Ascending aorta (tissue), 2 donors: ENCODE measurements around the gene KIF5A. TPM values are rescaled to one million over a fixed set of nuclear protein-coding genes. Genes with fewer than 3 reads are reported as not detected.
A peak's percentile ranks its signal among the peaks of the same experiment; 100 is the strongest.

Experiments used
- DNase-seq, 2 donors: peaks; one replicate each; pipeline ENCODE4 v3.0.0-alpha.2; 2019; ENCODE audit warnings: low spot score in 2 of 2
- H3K27ac ChIP-seq, 2 donors: fragments of 200-600 bp; sonication (generic); one replicate each; pipeline ENCODE4 v1.5.1; 2016 to 2017; ENCODE audit warnings: mild to moderate bottlenecking in 1 of 2
- H3K27me3 ChIP-seq: fragments of 200-600 bp; sonication (generic); one replicate; pipeline ENCODE4 v1.5.1; 2017
- H3K36me3 ChIP-seq, 2 donors: fragments of 200-600 bp; sonication (generic); one replicate each; pipeline ENCODE4 v1.5.1; 2016
- H3K4me1 ChIP-seq, 2 donors: fragments of 200-600 bp; sonication (generic); one replicate each; pipeline ENCODE4 v1.5.1; 2016 to 2017; ENCODE audit warnings: mild to moderate bottlenecking in 1 of 2
- H3K4me3 ChIP-seq, 2 donors: fragments of 200-600 bp; sonication (generic); one replicate each; pipeline ENCODE4 v1.5.1; 2016 to 2017; ENCODE audit warnings: mild to moderate bottlenecking in 1 of 2
- H3K9me3 ChIP-seq, 2 donors: fragments of 200-600 bp; sonication (generic); one replicate each; pipeline ENCODE4 v1.5.1; 2016
- CTCF ChIP-seq, 3 experiments: fragments of 200-600 bp in 2 of 3; fragments of 450-650 bp in 1 of 3; sonication (generic) in 2 of 3; IDR thresholded peaks; one replicate each; pipeline ENCODE4 v1.5.1; 2016 to 2019; ENCODE audit warnings: antibody characterized with exemption in 3 of 3, mild to moderate bottlenecking in 1 of 3, moderate library complexity in 1 of 3
- intact Hi-C: fragments of 100-400 bp; cut with DNase I; formaldehyde crosslinking; loops from one replicate; pipeline ENCODE4 v1.15.1; 2023
- total RNA-seq: library from RNA; depleted of rRNA; stranded (reverse); fragments of >200 nt; gene quantifications from one replicate; pipeline ENCODE4 v1.1.0, GENCODE V29; 2016

Gene KIF5A
- total RNA-seq, 1 donor from 2014 or later, result not detected

GRCh38 chr12:57610554-57611107 is 60.8 kb downstream of the KIF5A start:
- no peak for TF ChIP-seq CTCF (IDR thresholded peaks at IDR 0.05)
- Histone ChIP-seq H3K27ac (peak overlapping the region; percentile 87 to 97), H3K27me3 (no peaks in the 10 kb centered on the region), H3K4me3 (peak overlapping the region; percentile 70 to 88), H3K4me1 (peaks cover 6 to 41% of the 10 kb centered on the region in 2 donors), H3K9me3 (no peaks in the 10 kb centered on the region), H3K36me3 (peaks cover 13 to 33% of the 10 kb centered on the region in 2 donors)
- intact Hi-C loops, result loop anchor here (2.0 to 5.0 kb wide), 2 partner anchors 20 to 82 kb away; partner anchors contain the start of genes OS9 and PIP4K2C
- peak in 1 of 2 donors; percentile 83 for DNase-seq

- Histone ChIP-seq H3K4me1 (peaks cover 6 to 39% of the 10 kb centered on the region in 2 donors), H3K27ac (peak within 1 kb of the TSS; percentile 87 to 97), H3K36me3 (peaks cover 17 to 39% of the 10 kb centered on the region in 2 donors), H3K27me3 (no peaks in the 10 kb centered on the region), H3K4me3 (peak within 1 kb of the TSS; percentile 70 to 88), H3K9me3 (no peaks in the 10 kb centered on the region)
- no peak for TF ChIP-seq CTCF (IDR thresholded peaks at IDR 0.05)
- DNase-seq, result peak in 1 of 2 donors; percentile 86
- intact Hi-C loops, result loop anchor here (2.0 to 5.0 kb wide), 2 partner anchors 20 to 81 kb away; partner anchors contain the start of genes OS9 and PIP4K2C
These were observed 61.4 kb downstream of the KIF5A start, which contains the start of gene ARHGEF25 for GRCh38 chr12:57611108-57611826. Gene ARHGEF25 (plus strand): TSS chr12:57611435. CDS start chr12:57611895, 460 bp downstream.

- intact Hi-C loops, result loop anchor here (2.0 to 5.0 kb wide), 2 partner anchors 21 to 80 kb away; partner anchors contain the start of genes OS9 and PIP4K2C
- no peaks in the 10 kb centered on the region for H3K9me3 ChIP-seq
- DNase-seq, result no peak
- H3K36me3 ChIP-seq, result peaks cover 25 to 44% of the 10 kb centered on the region in 2 donors
- H3K4me3 ChIP-seq, result peak overlapping the region; percentile 70 to 88
- H3K27me3 ChIP-seq, result no peaks in the 10 kb centered on the region
- no peak for TF ChIP-seq CTCF (IDR thresholded peaks at IDR 0.05)
- peak overlapping the region; percentile 87 to 97 for H3K27ac ChIP-seq
- peaks cover 6 to 39% of the 10 kb centered on the region in 2 donors for H3K4me1 ChIP-seq
These were observed 62.2 kb downstream of the KIF5A start for GRCh38 chr12:57611827-57612710.

GRCh38 chr12:57612711-57613426 is 63.0 kb downstream of the KIF5A start:
- no peaks in the 10 kb centered on the region for H3K9me3 ChIP-seq
- DNase-seq, result no peak
- peak overlapping the region in 1 of 2 donors; percentile 88 for H3K4me3 ChIP-seq
- intact Hi-C loops, result loop anchor here (5.0 kb wide), 1 partner anchor 79 kb away; the partner anchor contains the start of gene OS9
- H3K36me3 ChIP-seq, result peaks cover 25 to 39% of the 10 kb centered on the region in 2 donors
- H3K27ac ChIP-seq, result peak overlapping the region; percentile 87 to 97
- peaks cover 6 to 39% of the 10 kb centered on the region in 2 donors for H3K4me1 ChIP-seq
- no peaks in the 10 kb centered on the region for H3K27me3 ChIP-seq
- no peak for TF ChIP-seq CTCF (IDR thresholded peaks at IDR 0.05)
